Measurements from ENCODE around the gene LAMC1.

LAMC1 gene

GRCh38 chr1:183021405-183022201 is 1.6 kb upstream of the LAMC1 start:
- DNase-seq, result no peak

- DNase-seq, result peak; percentile 98
These were observed 746 bp upstream of the LAMC1 start for GRCh38 chr1:183022202-183023145.

GRCh38 chr1:183023601-183024316 is 539 bp downstream of the LAMC1 start:
- peak; percentile 45 for DNase-seq

GRCh38 chr1:183024317-183025009 is 1.2 kb downstream of the LAMC1 start:
- peak; percentile 23 for DNase-seq

GRCh38 chr1:183025010-183025337 is 1.8 kb downstream of the LAMC1 start:
- DNase-seq, result no peak

GRCh38 chr1:183025782-183026774 is 2.9 kb downstream of the LAMC1 start:
- DNase-seq, result peak; percentile 45

GRCh38 chr1:183027031-183027430 is 3.8 kb downstream of the LAMC1 start:
- no peak for DNase-seq

GRCh38 chr1:183027791-183028190 is 4.6 kb downstream of the LAMC1 start:
- no peak for DNase-seq

GRCh38 chr1:183029591-183030000 is 6.4 kb downstream of the LAMC1 start:
- peak; percentile 73 for DNase-seq

- peak; percentile 54 for DNase-seq
These were observed 6.8 kb downstream of the LAMC1 start for GRCh38 chr1:183030053-183030452.

GRCh38 chr1:183032122-183032921 is 9.1 kb downstream of the LAMC1 start:
- DNase-seq, result peak; percentile 47

GRCh38 chr1:183033205-183033604 is 10.0 kb downstream of the LAMC1 start:
- no peak for DNase-seq

- no peak for DNase-seq
These were observed 11.5 kb downstream of the LAMC1 start for GRCh38 chr1:183034682-183035081.

- DNase-seq, result no peak
These were observed 15.2 kb downstream of the LAMC1 start for GRCh38 chr1:183038333-183038866.

GRCh38 chr1:183038913-183039312 is 15.7 kb downstream of the LAMC1 start:
- DNase-seq, result no peak

- no peak for DNase-seq
These were observed 16.1 kb downstream of the LAMC1 start for GRCh38 chr1:183039330-183039729.

GRCh38 chr1:183039985-183040447 is 16.8 kb downstream of the LAMC1 start:
- DNase-seq, result peak; percentile 95

- DNase-seq, result no peak
These were observed 17.3 kb downstream of the LAMC1 start for GRCh38 chr1:183040547-183040971.

- DNase-seq, result no peak
These were observed 20.0 kb downstream of the LAMC1 start for GRCh38 chr1:183043254-183043653.
